Measurements from ENCODE around the gene TRIM2. TPM values are rescaled to one million over a fixed set of nuclear protein-coding genes. Genes with fewer than 3 reads are reported as not detected.

TRIM2 gene
- total and polyA plus RNA-seq, 5 experiments from 2014 or later = 0.71 to 1.8 (median 1.2) TPM

Other genes starting within 250 kb of the TRIM2 start
- gene MND1, start 140.2 kb downstream of the TRIM2 start, total RNA-seq = not detected
- gene MND1, start 140.2 kb downstream of the TRIM2 start, polyA plus RNA-seq = not detected

Data from naive thymus-derived CD8-positive, alpha-beta T cell (primary cell).